Heart left ventricle (tissue), 13 donors: Measurements from ENCODE around the gene G6PD.

Experiments
- CTCF ChIP-seq, 12 donors: fragments of 200-600 bp; sonication (generic) in 4 of 12; IDR thresholded peaks; one replicate each; pipeline versions ENCODE4 v1.5.0 to v1.8.0; 2018 to 2022; ENCODE audit warnings: antibody characterized with exemption in 12 of 12, mild to moderate bottlenecking in 5 of 12
- POLR2A ChIP-seq, 2 donors: fragments of 450-650 bp; IDR thresholded peaks; one replicate each; pipeline ENCODE4 v1.6.1; 2017; ENCODE audit warnings: antibody characterized with exemption in 2 of 2, mild to moderate bottlenecking in 2 of 2, moderate library complexity in 2 of 2
- donor health status: ischemic (EF 13 %, LVEDD 7.1; RV severe dilation, severe dysfunction).
- donor health status: DM: no; HTN: yes; CAD: no.
- donor health status: DM: no; HTN: no; CAD: no.
- donor health status: ischemic (EF 25% LVEDD 6.9; RV normal size, moderate dysfunction).
- donor health status: ischemic (EF 25% LVEDD 5.7; RV mildly dilated, moderate dysfunction).
- donor health status: ischemic (EF 35%, LVEDD 5.7; RV mildly dilated, moderate dysfunction).
- donor health status: nonischemic (EF 11% LVEDD 7.7; RV severe dilation, severe dysfunction).
- donor health status: DM: yes; HTN: yes; CAD: no.
- donor health status: PGD.
- donor health status: ischemic (EF 29% LVEDD 5.4; RV normal size, mild dysfunction).
- donor health status: nonischemic (EF 23%, LVEDD 6.1; RV moderate dilation, normal function).

- TF ChIP-seq CTCF (IDR thresholded peaks at IDR 0.05), result no peak
- no peak for TF ChIP-seq POLR2A (IDR thresholded peaks at IDR 0.05)
Measured at GRCh38 chrX:154484255-154485149, 62.1 kb downstream of the G6PD start.
